ENCODE data around the gene RNPS1.

The RNPS1 gene, protein sequence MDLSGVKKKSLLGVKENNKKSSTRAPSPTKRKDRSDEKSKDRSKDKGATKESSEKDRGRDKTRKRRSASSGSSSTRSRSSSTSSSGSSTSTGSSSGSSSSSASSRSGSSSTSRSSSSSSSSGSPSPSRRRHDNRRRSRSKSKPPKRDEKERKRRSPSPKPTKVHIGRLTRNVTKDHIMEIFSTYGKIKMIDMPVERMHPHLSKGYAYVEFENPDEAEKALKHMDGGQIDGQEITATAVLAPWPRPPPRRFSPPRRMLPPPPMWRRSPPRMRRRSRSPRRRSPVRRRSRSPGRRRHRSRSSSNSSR

DNA sequence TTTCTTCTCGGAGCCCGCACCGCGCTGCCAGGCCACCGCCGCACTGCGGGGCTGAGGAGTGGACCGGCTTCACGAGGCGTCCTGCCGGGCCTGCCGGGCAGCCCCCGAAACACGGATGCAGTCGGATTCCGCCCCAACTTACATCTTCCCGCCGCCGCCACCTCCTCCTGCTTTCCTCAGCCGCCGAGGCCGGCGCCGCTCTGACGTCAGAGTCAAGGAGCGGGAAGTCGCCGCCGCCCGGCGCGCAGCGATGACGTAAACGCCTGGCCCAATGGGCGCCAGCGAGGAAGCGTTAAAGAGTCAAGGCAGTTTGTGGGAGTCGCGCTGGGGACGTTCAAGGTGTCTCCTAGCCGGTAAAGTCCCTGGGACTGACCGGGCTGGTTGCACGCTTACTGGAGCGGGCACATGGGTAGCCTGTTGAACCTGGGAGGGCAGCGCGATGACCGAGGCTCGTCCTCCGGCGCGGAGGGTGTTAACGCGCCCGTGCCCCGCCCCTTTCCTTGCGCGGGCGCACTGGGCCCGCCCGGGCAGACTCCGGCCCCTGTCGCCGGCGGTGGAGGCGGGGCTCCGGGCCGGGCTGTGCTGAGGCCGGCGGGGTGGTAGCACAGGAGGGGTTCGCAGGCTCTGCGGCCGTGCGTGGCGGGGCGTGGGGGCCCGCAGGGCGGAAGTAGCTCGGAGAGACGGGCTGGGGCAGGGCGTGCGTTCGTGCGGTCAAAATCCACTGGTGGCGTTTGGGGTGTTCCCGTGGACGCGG is at the start of gene RNPS1:
RNPS1 (minus strand) TSS at position 214 of the 754 bp plus-strand sequence. CDS start 3,483 bp downstream, outside the sequence.
- peak; percentile 91 for DNase-seq

DNA sequence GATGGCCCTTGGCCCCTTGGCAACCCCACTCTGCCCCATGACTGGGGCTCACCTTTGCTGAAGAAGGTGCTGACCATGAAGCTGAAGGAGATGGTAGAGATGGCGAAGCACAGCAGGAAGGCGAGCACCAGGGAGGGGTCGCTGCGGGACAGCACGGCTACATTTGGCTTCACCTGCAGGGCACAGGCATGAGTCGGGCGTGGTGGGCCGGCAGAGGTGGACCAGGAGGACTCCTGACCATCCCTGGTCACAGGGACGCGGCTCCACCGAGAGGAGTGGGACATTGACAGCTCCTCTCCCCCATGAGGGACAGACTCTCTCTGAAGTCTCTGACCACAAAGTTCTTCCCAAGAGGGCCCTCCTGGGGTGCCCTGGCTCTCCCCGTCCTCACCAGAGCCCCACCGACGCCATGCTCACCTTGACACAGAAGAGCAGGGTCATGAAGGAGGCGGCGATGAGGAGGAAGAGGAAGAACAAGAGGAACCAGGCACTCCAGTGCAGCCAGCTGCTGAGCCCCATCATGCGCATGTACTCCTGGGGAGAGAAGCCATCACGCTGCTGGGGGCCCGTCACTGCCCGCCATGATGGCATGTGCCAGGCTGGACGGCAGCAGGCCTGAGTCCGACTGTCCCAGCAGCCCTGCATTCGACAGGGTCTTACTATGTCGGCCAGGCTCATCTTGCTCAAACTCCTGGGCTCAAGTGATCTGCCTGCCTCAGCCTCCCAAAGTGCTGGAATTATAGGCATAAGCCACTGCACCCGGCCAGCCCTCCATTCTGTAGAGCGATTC is 49.5 kb upstream of the RNPS1 start:
- DNase-seq, result no peak

DNA sequence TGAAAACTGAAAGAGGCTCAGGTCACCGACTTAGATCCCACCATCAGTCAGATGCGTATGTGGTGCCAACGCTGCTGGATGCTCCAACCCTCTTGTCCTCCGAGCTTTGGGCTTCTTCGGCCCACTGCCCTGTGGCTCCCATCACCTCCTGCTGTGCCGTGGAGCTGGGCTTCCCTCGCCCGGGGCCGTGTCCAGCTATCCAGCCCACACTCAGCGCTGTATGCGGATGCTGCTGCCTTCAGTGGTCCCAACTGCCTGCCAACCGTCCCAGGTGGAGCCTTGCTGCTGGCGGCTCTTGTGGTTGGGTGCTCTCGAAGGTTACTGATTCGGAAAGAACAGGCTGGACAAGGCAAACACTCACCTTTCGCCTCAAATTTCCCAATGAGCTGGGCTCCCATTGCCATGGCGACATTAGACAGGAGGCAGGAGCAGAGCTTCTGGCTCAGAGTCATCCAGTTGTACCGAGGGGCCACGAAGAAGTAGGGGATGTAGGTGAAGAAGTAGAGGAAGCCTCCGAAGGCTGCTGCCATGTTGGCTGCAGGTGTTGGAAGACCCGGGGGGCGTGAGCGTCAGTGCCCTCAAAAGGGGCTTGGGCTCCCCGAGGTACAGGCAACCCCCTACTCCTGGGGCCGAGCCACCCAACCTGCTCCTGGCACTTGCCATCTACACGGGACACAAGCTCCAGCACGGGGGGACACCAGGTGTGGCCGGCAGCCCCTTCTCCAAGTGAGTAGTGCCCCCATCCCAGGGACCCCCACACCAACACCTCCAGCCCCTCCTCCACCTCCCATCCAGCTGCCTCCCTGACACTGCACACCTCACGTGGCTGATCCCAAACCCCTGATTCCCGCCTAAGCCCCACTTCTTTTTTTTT is 40.4 kb upstream of the RNPS1 start:
- no peak for DNase-seq

DNA sequence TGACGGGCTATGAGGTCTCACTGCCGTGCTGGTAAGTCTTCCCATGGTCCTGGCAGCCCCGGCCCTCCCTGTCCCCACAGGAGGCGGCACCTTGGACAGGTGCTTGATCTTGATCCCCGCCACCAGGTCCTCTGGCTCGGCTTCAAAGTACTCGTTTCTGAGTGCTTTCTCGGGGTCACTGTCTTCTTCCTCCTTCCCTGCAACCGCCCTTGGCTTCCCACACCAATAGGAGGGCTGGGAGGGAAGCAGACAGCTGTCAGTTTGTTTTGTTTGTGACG is 31.9 kb upstream of the RNPS1 start:
- no peak for DNase-seq

DNA sequence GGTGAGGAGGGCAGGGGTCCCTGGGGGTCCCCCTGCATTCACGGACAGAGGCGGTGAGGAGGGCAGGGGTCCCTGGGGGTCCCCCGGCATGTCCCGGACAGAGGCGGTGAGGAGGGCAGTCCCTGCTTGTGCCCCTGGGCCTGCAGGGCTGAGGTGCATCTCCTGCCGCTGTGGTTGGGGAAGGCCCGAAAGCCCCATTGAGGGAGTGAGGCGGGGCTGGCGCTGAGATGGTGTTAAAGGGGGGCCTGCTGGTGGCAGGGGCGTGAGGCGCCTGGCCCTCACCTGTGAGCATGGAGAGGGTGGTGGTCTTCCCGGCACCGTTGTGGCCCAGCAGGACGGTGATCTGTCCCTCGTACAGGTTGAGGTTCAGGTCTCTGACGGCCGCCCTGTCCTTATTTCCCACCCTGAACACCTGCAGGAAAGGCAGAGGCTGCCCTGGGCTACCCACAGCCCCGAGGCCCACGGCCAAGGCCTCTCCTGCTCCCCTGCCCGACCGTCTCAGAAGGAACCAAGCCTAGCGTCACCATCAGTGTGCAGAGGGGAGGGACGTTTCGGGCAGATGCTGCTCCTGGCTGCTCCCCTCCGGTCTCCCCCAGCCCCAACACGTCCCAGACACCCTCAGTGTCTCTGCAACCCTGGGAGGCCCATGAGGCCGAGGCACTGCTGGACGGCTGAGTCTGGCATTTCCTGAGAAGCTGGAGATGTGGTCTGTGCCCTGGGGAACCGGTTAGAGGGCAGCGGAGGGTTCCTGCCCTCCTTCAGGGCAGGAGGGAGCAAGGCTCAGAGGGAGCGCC is 31.4 kb upstream of the RNPS1 start:
- no peak for DNase-seq

DNA sequence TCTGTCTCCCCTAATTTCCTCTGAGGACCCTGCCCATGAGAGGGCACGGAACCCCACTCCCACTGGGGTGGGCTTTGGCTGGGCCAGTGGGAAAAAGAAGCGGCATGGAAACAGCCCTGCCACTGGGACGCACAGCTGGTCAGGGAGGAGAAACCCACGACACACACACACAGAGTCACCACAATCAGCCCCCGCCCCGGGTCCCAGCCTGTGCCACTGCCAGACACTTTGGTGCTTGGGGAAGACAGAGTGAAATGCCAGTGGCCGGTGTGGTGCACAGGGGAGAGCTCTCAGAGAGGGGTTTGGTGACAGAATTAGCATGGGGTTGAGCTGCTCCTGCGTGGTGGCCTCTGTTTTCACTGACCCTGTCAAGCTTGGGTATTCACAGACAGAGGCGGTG is 30.7 kb upstream of the RNPS1 start:
- DNase-seq, result no peak

DNA sequence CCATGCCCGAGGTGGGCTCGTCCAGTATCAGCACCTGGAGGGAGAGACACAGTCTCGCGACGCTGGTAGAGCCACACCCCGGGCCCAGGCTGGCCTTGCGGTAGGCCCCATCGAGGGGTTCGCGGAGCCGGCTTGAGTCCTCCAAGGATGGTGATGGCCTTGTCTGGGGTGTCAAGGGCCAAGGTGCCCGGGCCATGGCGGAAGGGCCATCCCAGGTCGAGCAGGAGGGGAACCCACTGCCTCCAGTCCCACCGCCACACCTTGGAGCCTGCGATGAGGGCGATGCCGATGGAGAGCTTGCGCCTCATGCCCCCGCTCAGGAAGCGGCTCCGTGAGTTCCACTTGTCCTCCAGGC is 29.6 kb upstream of the RNPS1 start:
- no peak for DNase-seq

DNA sequence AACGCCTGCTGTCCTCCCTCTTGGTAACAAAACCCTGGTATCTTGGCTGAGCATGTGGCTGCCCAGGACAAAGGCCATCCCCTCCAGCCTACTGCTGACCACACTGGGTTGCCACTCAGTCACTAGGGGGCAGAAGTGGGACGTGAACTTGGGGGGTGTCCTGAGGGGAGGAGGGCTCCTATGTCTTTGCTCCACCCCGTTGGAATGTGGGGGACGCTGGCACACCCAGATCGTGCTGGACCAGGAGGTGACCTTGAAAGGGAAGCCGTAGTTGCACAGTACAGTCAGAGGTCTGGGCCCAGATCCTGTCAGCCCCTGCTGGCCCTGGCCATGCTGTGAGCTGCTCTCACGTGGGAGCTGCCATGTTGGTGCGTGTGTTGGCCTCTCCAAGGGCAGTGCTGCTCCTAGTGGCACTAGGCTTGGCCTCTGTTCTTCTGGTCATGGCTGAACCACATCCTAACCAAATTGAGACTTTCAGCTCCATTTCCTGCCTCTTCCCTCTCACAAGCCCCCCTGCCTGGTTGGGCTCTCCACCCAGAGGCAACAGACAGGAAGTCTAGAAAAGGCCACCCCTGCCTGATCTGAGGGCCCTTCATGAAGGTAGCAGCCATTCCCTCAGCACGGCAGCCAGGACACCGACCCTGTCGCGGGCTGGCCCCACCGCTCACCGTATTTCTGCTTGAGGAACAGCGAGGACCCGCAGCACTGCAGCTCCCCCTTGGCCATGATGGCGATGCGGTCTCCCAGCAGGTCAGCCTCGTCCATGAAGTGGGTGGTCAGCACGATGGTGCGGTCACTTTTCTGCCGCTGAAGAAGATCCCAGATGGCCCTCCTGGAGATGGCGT is 29.0 kb upstream of the RNPS1 start:
- DNase-seq, result no peak

DNA sequence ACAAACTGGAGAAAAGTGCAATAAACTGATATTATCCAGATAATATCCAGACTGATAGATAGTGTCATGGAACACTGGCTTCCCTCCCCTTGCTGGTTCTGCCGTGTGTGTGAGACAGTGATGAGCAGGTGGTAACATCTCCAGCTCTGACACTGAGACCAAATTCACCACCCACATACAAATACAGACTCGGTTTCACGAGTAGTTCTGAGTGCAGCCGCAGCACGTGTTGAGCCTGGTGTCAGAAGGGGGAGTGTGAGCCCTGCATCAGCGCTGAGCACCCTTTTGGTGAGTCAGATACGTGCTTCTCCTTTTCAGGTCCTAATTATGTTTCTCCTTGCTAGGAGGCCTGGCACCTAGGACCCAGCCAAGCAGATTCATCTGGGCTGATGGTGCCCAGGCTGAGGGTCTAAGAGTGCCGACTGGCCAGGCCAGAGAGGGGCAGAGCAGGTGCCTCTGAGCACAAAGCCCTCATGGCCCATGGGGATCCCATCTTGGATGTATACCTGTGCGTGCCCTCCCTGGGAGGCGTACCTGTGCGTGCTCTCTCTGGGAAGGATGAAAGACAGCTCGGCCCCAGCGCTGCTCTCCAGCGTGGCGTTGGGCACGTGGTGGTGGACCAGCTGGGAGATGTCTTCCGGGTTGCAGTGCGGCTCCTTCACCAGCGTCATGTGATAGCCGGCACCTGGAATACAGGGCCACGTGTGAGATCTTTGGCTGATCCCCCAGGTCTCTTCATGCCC is 27.3 kb upstream of the RNPS1 start:
- no peak for DNase-seq

DNA sequence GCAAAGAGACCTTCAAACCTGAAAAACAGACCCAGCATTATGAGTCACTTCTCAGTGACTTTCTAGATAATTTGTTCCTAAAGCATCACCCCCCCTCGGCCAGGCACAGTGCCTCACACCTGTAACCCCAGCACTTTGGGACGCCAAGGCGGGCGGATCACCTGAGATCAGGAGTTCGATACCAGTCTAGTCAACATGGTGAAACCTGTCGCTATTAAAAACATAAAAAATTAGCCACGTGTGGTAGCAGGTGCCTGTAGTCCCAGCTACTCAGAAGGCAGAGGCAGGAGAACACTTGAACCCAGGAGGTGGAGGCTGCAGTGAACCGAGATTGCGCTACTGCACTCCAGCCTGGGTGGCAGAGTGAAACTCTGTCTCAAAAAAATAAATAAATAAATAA is 24.3 kb upstream of the RNPS1 start:
- DNase-seq, result no peak

DNA sequence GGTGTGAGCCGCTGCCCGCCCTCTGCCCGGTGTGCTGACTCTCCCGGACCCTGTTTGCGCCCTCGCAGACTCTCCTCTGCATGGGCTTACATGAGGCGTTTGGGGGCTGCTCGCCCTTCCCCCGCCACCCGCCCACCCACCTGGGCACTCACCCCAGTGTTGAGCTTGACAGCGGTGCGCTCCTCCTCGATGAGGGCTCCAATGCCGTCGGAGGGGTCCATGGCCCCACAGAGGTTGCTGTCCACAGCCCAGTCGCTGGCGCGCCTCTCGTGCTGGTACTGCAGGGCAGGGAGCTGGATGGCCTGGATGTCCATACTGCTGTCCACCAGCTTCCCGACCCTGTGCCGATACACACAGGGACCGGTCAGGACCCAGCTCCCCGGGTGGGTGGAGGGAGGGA is 21.4 kb upstream of the RNPS1 start:
- DNase-seq, result no peak

DNA sequence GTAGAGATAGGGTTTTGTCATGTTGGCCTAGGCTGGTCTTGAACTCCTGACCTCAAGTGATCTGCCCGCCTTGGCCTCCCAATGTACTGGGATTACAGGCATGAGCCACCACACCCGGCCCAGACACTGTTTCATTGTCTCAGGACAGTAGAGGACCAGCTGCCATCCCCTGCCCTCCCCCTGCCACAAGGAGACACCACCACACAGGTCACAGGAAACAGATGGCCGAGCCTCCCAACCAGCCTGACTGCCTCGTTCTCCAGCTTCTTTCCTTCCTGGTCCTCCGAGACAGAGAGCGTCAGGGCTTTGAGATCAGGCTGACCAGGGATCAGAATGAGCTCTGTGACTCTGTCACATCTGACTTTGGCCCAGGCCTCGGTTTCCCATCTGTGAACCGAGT is 20.8 kb upstream of the RNPS1 start:
- no peak for DNase-seq

DNA sequence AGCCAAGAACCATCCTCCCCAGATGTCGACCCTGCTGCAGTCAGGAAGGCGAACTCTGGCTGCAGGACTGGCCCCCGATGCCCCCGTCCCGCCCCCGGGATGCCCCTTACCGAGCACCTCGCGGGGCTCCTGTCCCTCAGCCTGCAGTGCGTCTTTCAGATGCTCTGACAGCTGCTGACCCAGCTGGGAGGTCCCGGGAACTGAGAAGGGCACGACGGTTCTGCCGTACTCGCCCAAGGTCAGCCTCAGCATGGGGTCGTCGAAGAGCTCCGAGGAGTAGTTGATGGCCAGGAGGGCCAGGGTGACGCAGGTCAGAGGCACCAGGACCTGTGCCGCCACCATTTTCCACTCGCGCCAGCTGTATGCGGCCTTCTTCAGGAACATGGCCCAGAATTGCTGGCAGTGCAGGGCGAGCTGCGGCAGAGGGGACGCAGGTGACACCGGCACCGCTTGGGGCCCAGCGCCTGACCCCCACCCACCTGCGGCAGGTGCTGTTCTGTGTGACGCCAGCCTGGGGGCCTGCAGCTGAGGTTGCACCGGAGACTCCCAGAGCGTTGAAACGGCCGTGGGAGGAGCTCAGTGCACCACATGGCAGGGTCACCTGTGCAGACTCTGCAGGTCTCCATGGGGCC is 20.1 kb upstream of the RNPS1 start:
- DNase-seq, result no peak

DNA sequence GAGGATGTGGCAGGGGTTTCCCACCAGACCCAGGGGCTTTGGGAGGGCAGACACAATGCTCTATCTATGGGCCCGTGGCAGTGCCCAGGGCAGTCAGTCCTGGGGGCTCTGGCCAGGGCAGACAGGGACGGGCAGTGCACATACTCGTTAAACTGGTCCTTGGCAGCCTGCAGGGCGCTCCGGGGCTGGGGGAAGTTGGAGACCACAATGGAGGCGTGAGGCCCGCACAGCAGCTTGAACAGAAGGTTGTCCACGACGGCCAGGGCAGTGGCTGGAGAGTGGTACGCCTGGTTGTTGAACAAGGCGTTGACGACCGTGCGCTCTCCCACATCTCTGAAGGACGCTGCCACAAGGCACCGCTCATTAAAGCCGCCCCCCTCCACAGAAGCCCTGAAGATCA is 18.6 kb upstream of the RNPS1 start:
- no peak for DNase-seq

DNA sequence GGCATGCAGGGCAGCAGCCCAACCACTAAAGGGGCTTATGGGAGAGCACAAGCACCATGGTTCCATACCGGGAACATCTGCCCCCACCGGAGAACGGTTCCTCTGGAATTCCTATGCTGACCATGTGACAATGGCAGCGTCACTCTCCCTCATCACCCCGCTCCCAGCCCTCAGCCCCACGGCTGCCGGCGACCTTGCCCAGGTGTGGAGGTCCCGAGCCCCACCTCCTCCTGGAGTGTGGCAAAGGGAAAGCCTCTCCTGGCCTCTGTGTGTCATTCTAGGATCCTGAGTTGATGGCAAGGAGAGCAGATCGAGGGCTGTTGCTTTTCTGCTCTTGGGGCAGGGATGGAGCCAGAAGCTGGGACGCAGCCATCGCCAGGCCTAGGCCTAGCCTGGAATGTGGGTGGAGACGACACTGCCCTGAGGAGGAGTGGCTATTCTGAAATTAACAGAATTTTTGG is 17.8 kb upstream of the RNPS1 start:
- no peak for DNase-seq

DNA sequence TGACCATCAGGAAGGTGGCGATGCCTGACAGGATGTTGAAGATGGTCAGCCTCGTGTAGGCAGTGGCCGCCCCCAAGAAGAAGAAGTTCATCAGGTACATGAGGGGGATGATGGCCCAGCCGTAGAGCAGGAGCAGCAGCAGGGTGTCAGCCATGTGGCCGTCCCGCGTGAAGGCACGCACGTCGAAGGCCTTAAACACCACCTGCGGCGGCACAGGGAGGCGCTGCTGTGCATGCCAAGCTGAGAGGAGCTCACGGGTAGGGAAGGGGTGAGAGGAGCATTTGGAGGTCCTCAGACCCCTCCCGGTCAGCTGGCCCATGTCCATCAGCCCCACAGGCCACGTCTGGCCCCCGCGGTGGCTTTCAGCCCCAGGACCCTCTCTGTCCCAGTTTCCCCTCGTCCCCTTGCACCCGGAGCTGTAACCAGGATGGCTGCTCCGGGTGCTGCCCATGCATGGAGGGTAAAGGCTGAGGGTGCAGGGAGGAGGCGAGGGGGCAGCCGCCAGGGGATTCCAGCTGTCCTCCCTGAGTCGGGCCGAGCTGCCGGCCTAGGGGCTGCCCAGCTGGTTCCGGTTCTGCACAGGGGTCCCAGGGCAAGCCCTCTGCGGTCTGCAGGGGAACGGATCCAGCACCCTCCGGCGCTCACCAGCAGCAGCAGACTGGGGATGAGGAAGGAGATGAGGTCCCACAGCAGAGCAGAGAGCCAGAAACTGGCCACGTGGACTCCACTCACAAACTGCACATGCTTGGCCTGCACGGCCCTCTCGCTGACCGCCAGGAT is 17.1 kb upstream of the RNPS1 start:
- no peak for DNase-seq

DNA sequence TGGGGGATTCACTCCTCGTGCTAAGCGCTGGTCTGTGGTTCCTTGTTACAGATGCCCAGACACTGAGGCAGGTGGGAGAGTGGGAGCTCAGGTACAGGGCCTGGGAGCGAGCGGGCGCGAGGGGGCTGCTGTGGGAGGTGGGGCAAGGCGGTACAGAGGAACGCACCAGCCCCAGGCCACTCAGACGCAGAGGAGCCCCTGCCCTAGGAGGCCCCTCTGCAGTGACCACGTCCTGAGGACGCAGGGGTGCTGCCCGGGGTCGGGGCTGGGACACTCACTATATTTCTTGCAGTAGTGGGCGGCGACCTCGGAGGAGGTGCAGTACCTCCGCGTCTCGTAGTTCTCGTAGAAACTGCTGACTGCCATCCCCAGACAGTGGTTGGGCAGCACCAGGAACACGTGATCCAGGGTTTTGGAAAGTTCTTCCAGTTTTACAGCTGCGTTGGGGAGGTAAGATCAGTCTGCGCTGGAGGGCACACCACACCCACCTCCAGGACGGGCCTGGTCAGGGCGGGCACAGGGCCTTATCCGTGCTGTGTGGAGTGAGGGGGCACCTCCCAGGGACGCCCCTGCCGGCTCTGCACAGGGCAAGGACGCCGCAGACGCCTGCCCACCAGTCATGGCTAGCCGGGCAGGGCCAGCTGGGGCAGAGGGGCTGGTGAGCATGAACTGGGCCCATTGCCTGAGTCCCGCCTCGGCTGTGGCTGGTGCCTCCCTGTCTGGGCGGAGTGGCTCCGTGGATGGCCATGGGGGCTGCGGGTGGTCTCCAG is 16.3 kb upstream of the RNPS1 start:
- no peak for DNase-seq

DNA sequence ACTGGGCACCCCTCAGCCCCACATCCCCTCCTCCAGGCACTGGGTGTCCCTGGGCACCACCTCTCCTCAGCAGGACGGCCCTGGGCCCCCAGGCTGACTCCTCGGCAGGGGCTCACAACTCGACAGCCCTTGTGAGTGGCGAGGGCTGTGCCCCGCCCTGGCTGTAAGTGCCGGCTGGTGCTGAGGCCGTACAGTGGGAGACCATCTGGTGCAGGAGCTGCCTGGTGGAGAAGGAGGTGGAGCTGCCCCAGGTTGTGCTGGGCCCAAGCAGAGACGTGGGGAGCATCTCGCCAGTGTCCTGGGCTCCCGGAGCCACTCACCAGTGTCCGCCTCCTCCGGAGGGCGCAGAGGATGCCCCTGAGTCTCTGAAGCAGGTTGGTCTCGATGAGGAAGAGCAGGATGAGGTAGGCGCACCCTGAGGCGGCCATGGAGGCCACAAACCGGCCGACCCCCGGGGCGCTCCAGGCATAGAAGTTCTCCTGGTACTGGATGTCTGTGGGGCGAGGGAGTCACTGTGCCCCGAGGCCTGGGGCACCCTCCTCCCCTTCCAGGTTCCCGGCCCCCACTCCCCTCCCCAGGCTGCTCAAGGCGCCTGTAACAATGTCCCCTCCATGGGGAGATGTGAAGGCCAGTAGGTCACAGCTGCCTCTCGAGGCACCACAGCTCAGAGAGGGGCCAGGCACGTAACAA is 15.1 kb upstream of the RNPS1 start:
- no peak for DNase-seq

Data from kidney glomerular epithelial cell (primary cell).